ENCODE results near the gene DDX10. TPM values are rescaled to one million over a fixed set of nuclear protein-coding genes. Genes with fewer than 3 reads are reported as not detected.

The DDX10 gene
- total and polyA plus RNA-seq, 2 of the 8 experiments (the other 6 are each of a cell fraction or from before 2014, with no cell fraction given): 49.2 to 52.2 TPM

DNA sequence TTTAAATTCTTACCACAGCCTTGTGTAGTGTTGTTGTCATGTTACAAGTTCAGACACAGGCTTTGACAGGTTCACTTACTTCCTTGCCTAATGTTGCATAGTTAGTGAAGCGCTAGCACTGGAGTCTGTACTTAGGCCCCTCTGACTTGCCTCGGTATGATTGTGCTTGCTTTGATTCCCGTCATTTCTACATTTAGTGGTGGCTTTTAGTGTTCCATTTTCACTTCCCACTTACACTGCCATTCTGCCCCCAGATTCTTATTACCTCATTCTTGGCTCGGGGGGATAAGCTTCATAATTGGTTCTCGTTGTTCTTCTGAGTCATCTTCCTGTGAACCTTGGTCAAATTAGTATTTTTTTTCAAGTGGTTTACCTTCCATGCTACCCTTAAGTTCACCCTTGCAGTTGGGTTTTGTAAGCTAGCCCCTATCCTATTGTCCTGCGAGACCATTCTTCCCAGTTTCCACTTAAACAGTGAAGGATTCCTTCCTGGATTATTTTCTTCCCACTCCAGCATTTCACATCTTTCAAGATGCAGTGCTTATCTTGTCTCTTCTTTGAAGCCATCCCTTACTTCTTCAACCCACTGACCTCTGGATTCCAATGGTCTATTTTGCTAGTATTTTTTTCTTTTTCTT, 68.7 kb downstream of the DDX10 start:
- peaks cover 2% of the 10 kb centered on the region; the same call in 1 of the 2 replicates for H3K23me2 ChIP-seq (ENCODE audit: low read depth, low read length)
- no peak for DNase-seq (ENCODE audit: low read depth in 1 of 2, low spot score in 2 of 2)
- H4K8ac ChIP-seq (ENCODE audit: extremely low read depth, insufficient read depth, low read length): no peak overlapping the region
- no peak overlapping the region for H3K56ac ChIP-seq (replicated peaks; ENCODE audit: insufficient read length, low read depth, low read length)
- no peak overlapping the region for H2BK15ac ChIP-seq (ENCODE audit: low read length)
- H3K4me3 ChIP-seq (ENCODE audit: extremely low read depth in 1 of 4, insufficient read depth in 2 of 4, low read depth in 3 of 4, low read length in 4 of 4): no peak overlapping the region
- WGBS, 2 experiments (ENCODE audit: extremely low coverage in 1 of 2, insufficient coverage in 1 of 2, insufficient read length in 1 of 2, insufficient replicate concordance in 2 of 2, low coverage in 1 of 2, low lambda C conversion rate in 2 of 2, missing lambda C conversion rate in 1 of 2): 88% methylated on average over 6 of the region's 6 CpGs; no CpG with 5 or more reads in 1 of the 2 experiments
- H2BK120ac ChIP-seq (replicated peaks; ENCODE audit: low read depth, low read length): no peak overlapping the region
- H3K9me3 ChIP-seq (ENCODE audit: insufficient read depth in 2 of 2, low read depth in 1 of 2, low read length in 1 of 2): no peaks in the 10 kb centered on the region
- no peak overlapping the region for H3K4me2 ChIP-seq (ENCODE audit: insufficient read depth in 1 of 2, low read depth in 2 of 2, low read length in 2 of 2)
- H3K27ac ChIP-seq (ENCODE audit: low read depth, low read length): no peak overlapping the region
- H2AK5ac ChIP-seq (ENCODE audit: low read depth, low read length): no peak overlapping the region
- no peaks in the 10 kb centered on the region for H3K27me3 ChIP-seq (replicated peaks in 1 of 4; ENCODE audit: control insufficient read depth in 3 of 4, extremely low read depth in 1 of 4, insufficient read depth in 3 of 4, low read length in 3 of 4)
- H3K36me3 ChIP-seq (ENCODE audit: control insufficient read depth in 2 of 4, insufficient read depth in 4 of 4, low read length in 3 of 4): no peaks in the 10 kb centered on the region
- H2BK20ac ChIP-seq (ENCODE audit: low read length): no peak overlapping the region
- H3K18ac ChIP-seq (ENCODE audit: extremely low read depth, low read length): no peak overlapping the region
- H3K9ac ChIP-seq (replicated peaks in 1 of 4; ENCODE audit: extremely low read depth in 1 of 4, low read depth in 3 of 4, low read length in 3 of 4): no peak overlapping the region
- H3K23ac ChIP-seq (ENCODE audit: insufficient read length): no peak overlapping the region
- no peak overlapping the region for H4K91ac ChIP-seq (replicated peaks; ENCODE audit: insufficient read length, low read length)
- no peak overlapping the region for H4K5ac ChIP-seq (ENCODE audit: insufficient read length, low read depth, low read length)
- H3K14ac ChIP-seq (ENCODE audit: insufficient read length): no peak overlapping the region
- H2BK5ac ChIP-seq (ENCODE audit: low read depth, low read length): no peak overlapping the region
- POLR2A ChIA-PET (ENCODE audit: partially characterized antibody): interaction anchor here (1.2 kb wide), 1 partner anchor 10 kb away, joined by 4 read pairs; no protein-coding TSS in a partner anchor
- H3K79me2 ChIP-seq (ENCODE audit: control insufficient read depth in 1 of 2, insufficient read depth in 2 of 2, low read length in 2 of 2): peaks cover 0 to 9% of the 10 kb centered on the region in 2 experiments; a peak in 2 of 4 replicates
- H3K79me1 ChIP-seq (ENCODE audit: low read depth, low read length): peaks cover 3% of the 10 kb centered on the region
- no peak for FAIRE-seq
- no peak overlapping the region for H3K4ac ChIP-seq (replicated peaks; ENCODE audit: insufficient read length, low read depth, low read length)
- H3K4me1 ChIP-seq (replicated peaks in 1 of 4; ENCODE audit: control insufficient read depth in 3 of 4, insufficient read depth in 4 of 4, low read length in 3 of 4): no peaks in the 10 kb centered on the region
- CTCF ChIA-PET (ENCODE audit: partially characterized antibody): interaction anchor here (0.6 to 3.3 kb wide), 15 partner anchors 11 to 735 kb away, joined by 3 to 18 read pairs (median 8); no protein-coding TSS in a partner anchor
- peaks cover 0 to 5% of the 10 kb centered on the region in 2 experiments for H4K20me1 ChIP-seq (replicated peaks in 1 of 2; ENCODE audit: control insufficient read depth in 1 of 2, insufficient read depth in 2 of 2, low read length in 2 of 2)
- no peak overlapping the region for H2BK12ac ChIP-seq (ENCODE audit: low read depth, low read length)
- H2AFZ ChIP-seq (ENCODE audit: low read length): no peak overlapping the region
- TF ChIP-seq CREB1 (IDR thresholded peaks at IDR 0.05): no peak
- TF ChIP-seq USF2 (IDR thresholded peaks at IDR 0.05; ENCODE audit: low read length): no peak
- no peak for TF ChIP-seq SIX5 (IDR thresholded peaks at IDR 0.05; ENCODE audit: low read depth, low read length)
- no peak for TF ChIP-seq POLR2A (IDR thresholded peaks at IDR 0.05; ENCODE audit: control extremely low read depth in 1 of 2, low read depth in 2 of 2, low read length in 2 of 2)
- no peak for TF ChIP-seq EZH2 (IDR thresholded peaks at IDR 0.05; ENCODE audit: low read depth, low read length, severe bottlenecking)
- no peak for TF ChIP-seq KDM5A (IDR thresholded peaks at IDR 0.05; ENCODE audit: low read length)
- TF ChIP-seq SP2 (IDR thresholded peaks at IDR 0.05; ENCODE audit: low read length): no peak

Measured in H1 (cell line).